RWPE2 (cell line): ENCODE results near the gene TBL2.

Source experiments
- ATAC-seq: fragments of 200-7000 bp; cut with Tn5 transposase; 3 replicates; pipeline ENCODE4 v1.9.1; 2021; ENCODE audit warnings: low read depth
- DNase-seq: peaks from one replicate; pipeline ENCODE4 v3.0.0-alpha.2; 2020; ENCODE audit warnings: low spot score
- H3K27ac ChIP-seq: fragments of 450-650 bp; 2 replicates; pipeline ENCODE4 v1.5.1; 2017; ENCODE audit warnings: mild to moderate bottlenecking; ENCODE audit not compliant: poor library complexity, severe bottlenecking
- H3K27me3 ChIP-seq: fragments of 250-450 bp; sonication (Bioruptor Pico); 2 replicates; pipeline ENCODE4 v1.5.1; 2021; ENCODE audit warnings: mild to moderate bottlenecking, moderate library complexity; ENCODE audit not compliant: insufficient read depth, poor library complexity, severe bottlenecking
- H3K36me3 ChIP-seq: fragments of 250-450 bp; sonication (Bioruptor Pico); 2 replicates; pipeline ENCODE4 v1.5.1; 2020; ENCODE audit warnings: low read depth, mild to moderate bottlenecking, moderate library complexity
- H3K4me1 ChIP-seq: fragments of 250-450 bp; sonication (Bioruptor Pico); 2 replicates; pipeline ENCODE4 v1.5.1; 2021; ENCODE audit warnings: mild to moderate bottlenecking, moderate library complexity; ENCODE audit not compliant: insufficient read depth, poor library complexity, severe bottlenecking
- H3K4me3 ChIP-seq: fragments of 250-450 bp; sonication (Bioruptor Pico); 2 replicates; pipeline ENCODE4 v1.5.1; 2021; ENCODE audit warnings: mild to moderate bottlenecking, moderate library complexity; ENCODE audit not compliant: severe bottlenecking
- H3K9me3 ChIP-seq: fragments of 250-450 bp; sonication (Bioruptor Pico); 2 replicates; pipeline ENCODE4 v1.5.1; 2021; ENCODE audit warnings: mild to moderate bottlenecking, moderate library complexity; ENCODE audit not compliant: severe bottlenecking
- CTCF ChIP-seq: fragments of 450-650 bp; IDR thresholded peaks from one replicate; pipeline ENCODE4 v1.5.1; 2017; ENCODE audit warnings: mild to moderate bottlenecking, moderate library complexity; ENCODE audit not compliant: poor library complexity, severe bottlenecking

Gene TBL2

GRCh38 chr7:73520673-73521635, 57.4 kb downstream of the TBL2 start:
- H3K9me3 ChIP-seq, result no peaks in the 10 kb centered on the region
- H3K36me3 ChIP-seq, result peaks cover 50% of the 10 kb centered on the region
- no peak for DNase-seq
- peak overlapping the region; percentile 82 for H3K4me3 ChIP-seq
- TF ChIP-seq CTCF, result no peak
- peak overlapping the region; percentile 70 for H3K27ac ChIP-seq
- peaks cover 12% of the 10 kb centered on the region for H3K4me1 ChIP-seq
- no peak for ATAC-seq
- no peaks in the 10 kb centered on the region for H3K27me3 ChIP-seq

GRCh38 chr7:73519867-73520672, 58.3 kb downstream of the TBL2 start:
- no peak for ATAC-seq
- H3K27me3 ChIP-seq, result no peaks in the 10 kb centered on the region
- peaks cover 57% of the 10 kb centered on the region for H3K36me3 ChIP-seq
- no peak for TF ChIP-seq CTCF
- H3K27ac ChIP-seq, result peak overlapping the region; percentile 70
- no peaks in the 10 kb centered on the region for H3K9me3 ChIP-seq
- peak; percentile 12 for DNase-seq
- H3K4me3 ChIP-seq, result peak overlapping the region; percentile 82
- peaks cover 12% of the 10 kb centered on the region for H3K4me1 ChIP-seq

GRCh38 chr7:73518470-73518869, 59.9 kb downstream of the TBL2 start:
- no peak overlapping the region for H3K4me3 ChIP-seq
- H3K27ac ChIP-seq, result no peak overlapping the region
- DNase-seq (peak; percentile 10), ATAC-seq (no peak)
- peaks cover 73% of the 10 kb centered on the region for H3K36me3 ChIP-seq
- peaks cover 12% of the 10 kb centered on the region for H3K4me1 ChIP-seq
- no peaks in the 10 kb centered on the region for H3K27me3 ChIP-seq
- H3K9me3 ChIP-seq, result no peaks in the 10 kb centered on the region
- no peak for TF ChIP-seq CTCF
